K562 (cell line): Measurements from ENCODE around the gene ATF6B. TPM values are rescaled to one million over a fixed set of nuclear protein-coding genes. Genes with fewer than 3 reads are reported as not detected.
A peak's percentile ranks its signal among the peaks of the same experiment; 100 is the strongest.

Experiments used
- ATAC-seq: fragments of 200-7000 bp; cut with Tn5 transposase; 3 replicates; pipeline ENCODE4 v1.9.1; 2020; ENCODE audit warnings: moderate library complexity
- BruUV-seq: library from RNA; stranded (reverse); fragments of 400-500 nt; replicated peaks from 2 replicates; lab custom pipeline; 2021; lab: Mats Ljungman, UMichigan
- CTCF ChIA-PET: fragments of 300-600 bp; formaldehyde crosslinking; extraction: SDS; loops from one replicate; lab custom pipeline; 2021; ENCODE audit warnings: low intra/inter-chr PET ratio; lab: Yijun Ruan, JAX
- POLR2A ChIA-PET: fragments of 300-600, 350-650 bp; sonication (Branson Sonifier 250); formaldehyde crosslinking; extraction: SDS; loops from one replicate; lab custom pipeline; 2021; ENCODE audit warnings: antibody characterized with exemption, inconsistent platforms; lab: Yijun Ruan, JAX
- DNase-seq, 4 experiments: peaks; one replicate each; pipeline versions ENCODE4 v3.0.0 to v3.0.0-alpha.2; 2011 to 2018; ENCODE audit warnings: low spot score in 3 of 4, mixed read lengths in 3 of 4; ENCODE audit errors: extremely low read depth in 1 of 4
- FAIRE-seq: peaks from 2 replicates; lab custom pipeline; 2011; peaks lifted over from hg19 to GRCh38; lab: Jason Lieb, UNC
- H2AFZ ChIP-seq: 2 replicates; pipeline ENCODE4 v1.6.0; 2011; ENCODE audit warnings: low read depth, low read length, control low read depth, inconsistent platforms
- H3K27ac ChIP-seq: fragments of 200-600 bp; 3 replicates; pipeline ENCODE4 v1.8.0; 2011; ENCODE audit warnings: low read depth, mild to moderate bottlenecking, control low read depth, inconsistent platforms, low read length, moderate library complexity, mixed read lengths; ENCODE audit errors: extremely low read depth
- H3K27me3 ChIP-seq, 2 experiments: fragments of 300-600 bp in 1 of 2; 2 replicates in 1 of 2; 3 replicates in 1 of 2; pipeline versions ENCODE4 v1.6.0 to v1.8.0; 2011; ENCODE audit warnings: inconsistent platforms in 2 of 2, low read length in 2 of 2, mild to moderate bottlenecking in 1 of 2, mixed read lengths in 1 of 2, moderate library complexity in 1 of 2; ENCODE audit not compliant: control insufficient read depth in 2 of 2, insufficient read depth in 2 of 2
- H3K36me3 ChIP-seq: fragments of 300-600 bp; 3 replicates; pipeline ENCODE4 v1.8.0; 2011; ENCODE audit warnings: mild to moderate bottlenecking, low read length, inconsistent platforms; ENCODE audit not compliant: control insufficient read depth, insufficient read depth
- H3K4me1 ChIP-seq, 2 experiments: fragments of 200-600 bp in 1 of 2; replicated peaks in 1 of 2; 2 replicates in 1 of 2; 3 replicates in 1 of 2; pipeline versions ENCODE4 v1.5.1 to v1.8.0; 2011; ENCODE audit warnings: inconsistent platforms in 2 of 2, low read length in 2 of 2, mild to moderate bottlenecking in 1 of 2, mixed read lengths in 1 of 2, moderate library complexity in 1 of 2; ENCODE audit not compliant: control insufficient read depth in 2 of 2, insufficient read depth in 2 of 2
- H3K4me2 ChIP-seq: 2 replicates; pipeline ENCODE4 v1.6.1; 2011; ENCODE audit warnings: low read length, control low read depth, inconsistent platforms, mixed read lengths; ENCODE audit not compliant: insufficient read depth
- H3K4me3 ChIP-seq: fragments of 200-600 bp; sonication (generic), shearing (Covaris generic); 2 replicates; pipeline ENCODE4 v1.5.1; 2016; ENCODE audit warnings: control low read depth, inconsistent platforms
- H3K79me2 ChIP-seq: fragments of 200-600 bp; 3 replicates; pipeline ENCODE4 v1.8.0; 2011; ENCODE audit warnings: low read length, inconsistent platforms; ENCODE audit not compliant: control insufficient read depth, insufficient read depth
- H3K9ac ChIP-seq, 2 experiments: 2 replicates each; pipeline versions ENCODE4 v1.6.0 to v1.6.1; 2011; ENCODE audit warnings: low read depth in 2 of 2, low read length in 2 of 2, control low read depth in 1 of 2, inconsistent platforms in 1 of 2, mild to moderate bottlenecking in 1 of 2, mixed read lengths in 1 of 2; ENCODE audit not compliant: insufficient read depth in 1 of 2
- H3K9me1 ChIP-seq: one replicate; pipeline ENCODE4 v1.6.0; 2011; ENCODE audit warnings: inconsistent platforms, mild to moderate bottlenecking, low read length, moderate library complexity; ENCODE audit not compliant: control insufficient read depth, insufficient read depth
- H3K9me3 ChIP-seq: replicated peaks from 2 replicates; pipeline ENCODE4 v1.5.1; 2011; ENCODE audit warnings: low read depth, low read length, inconsistent platforms; ENCODE audit not compliant: control insufficient read depth, insufficient read depth
- H4K20me1 ChIP-seq: replicated peaks from 2 replicates; pipeline ENCODE4 v1.6.1; 2011; ENCODE audit warnings: low read length, inconsistent platforms, mixed read lengths; ENCODE audit not compliant: control insufficient read depth, insufficient read depth
- HDAC2 ChIP-seq: fragments of 450-650 bp; IDR thresholded peaks from 2 replicates; pipeline ENCODE4 v1.6.1; 2016; ENCODE audit warnings: mild to moderate bottlenecking
- TAF9B ChIP-seq: fragments of 450-650 bp; IDR thresholded peaks from 2 replicates; pipeline ENCODE4 v1.6.1; 2018; ENCODE audit warnings: mild to moderate bottlenecking; ENCODE audit not compliant: partially characterized antibody
- ZBTB7A ChIP-seq: IDR thresholded peaks from 2 replicates; pipeline ENCODE4 v1.6.1; 2011; ENCODE audit warnings: low read depth, mild to moderate bottlenecking, low read length, moderate library complexity, borderline replicate concordance; ENCODE audit not compliant: control insufficient read depth
- ZC3H4 ChIP-seq: sonication (generic); formaldehyde crosslinking; IDR thresholded peaks from 2 replicates; pipeline ENCODE4 v1.9.0; 2021; ENCODE audit warnings: missing genetic modification reagents, borderline replicate concordance
- ZFX ChIP-seq: sonication (generic); formaldehyde crosslinking; IDR thresholded peaks from 2 replicates; pipeline ENCODE4 v1.8.0; 2022; ENCODE audit warnings: mild to moderate bottlenecking, missing genetic modification reagents, moderate library complexity
- WGBS: fragments of 100-300 bp; shearing (Covaris generic); methylation state at CpG from one replicate; pipeline ENCODE4 v1.1.6; 2016; ENCODE audit warnings: low coverage, mixed read lengths; ENCODE audit not compliant: insufficient coverage; ENCODE audit errors: missing lambda C conversion rate; 5-methylcytosine and 5-hydroxymethylcytosine counted together
- in situ Hi-C: fragments of 300-500 bp; cut with MboI; formaldehyde crosslinking; loops from 4 replicates; pipeline ENCODE4 v1.15.0; 2018; ENCODE audit warnings: inconsistent platforms, mixed read lengths
- intact Hi-C: fragments of 100-400 bp; cut with micrococcal nuclease; formaldehyde crosslinking; loops from 2 replicates; pipeline ENCODE4 v1.14.2; 2022
- polyA plus RNA-seq, 8 experiments: library from polyadenylated mRNA; depleted of rRNA in 4 of 8; stranded (reverse) in 5 of 8; unstranded in 3 of 8; fragments of >200 nt; fragmentation: Nextera tagmentation in 2 of 8; fragmentation: Illumina TruSeq in 1 of 8; extraction: Ambion mirVana in 2 of 8; extraction: Trizol in 1 of 8; gene quantifications; 2 replicates each; pipeline versions ENCODE4 v1.2.1 to v1.2.3, GENCODE V29; 2011 to 2014; ENCODE audit warnings: inconsistent platforms in 1 of 8, missing spikeins in 1 of 8
- total RNA-seq, 7 experiments: library from RNA; depleted of rRNA in 6 of 7; stranded (reverse); fragments of >200 nt in 6 of 7; fragmentation: Illumina TruSeq in 2 of 7; extraction: Trizol in 2 of 7; gene quantifications; 2 replicates each; pipeline versions ENCODE4 v1.2.1 to v1.2.3, GENCODE V29; 2011 to 2021; ENCODE audit warnings: low replicate concordance in 1 of 7
- TF ChIP-seq, protein P1 (sequence below): fragments of 450-650 bp; IDR thresholded peaks from 2 replicates; pipeline ENCODE4 v1.6.1; 2016; ENCODE audit warnings: mild to moderate bottlenecking, moderate library complexity

ATF6B gene
- total and polyA plus RNA-seq, 9 of the 15 experiments (the other 6 are each of a cell fraction or from before 2014, with no cell fraction given): 20.7 to 131 (median 31.7) TPM

DNA sequence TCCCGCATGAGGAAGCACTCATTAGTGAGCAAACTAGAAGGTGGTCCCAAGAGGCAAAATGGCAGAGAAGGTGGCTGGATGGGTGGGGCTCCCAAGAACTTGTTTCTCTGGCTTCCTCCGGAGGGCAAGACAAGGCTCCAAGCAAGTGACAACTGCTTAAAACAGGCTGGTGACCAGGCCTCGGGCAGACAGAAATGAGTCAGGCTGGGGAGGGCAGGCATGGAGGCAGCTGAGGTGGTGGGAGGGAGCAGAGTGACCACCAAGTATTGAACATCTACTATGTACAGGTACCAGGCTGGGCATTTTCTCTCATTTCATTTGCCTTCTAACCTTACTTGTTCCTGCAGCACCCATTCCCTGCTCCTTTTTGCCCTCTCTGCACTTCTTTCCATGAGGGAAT, 52.3 kb downstream of the ATF6B start:
- ATAC-seq: no peak

More for the DNA sequence above, 52.3 kb downstream of the ATF6B start:
- WGBS: 4% methylated on average over 3 of the region's 3 CpGs
- no peaks in the 10 kb centered on the region for H3K79me2 ChIP-seq
- ChIA-PET CTCF (no interaction called here), POLR2A (interaction anchor here (0.7 to 1.6 kb wide), 2 partner anchors 9 to 621 kb away, joined by 3 read pairs; no protein-coding TSS in a partner anchor)
- H2AFZ ChIP-seq: no peak overlapping the region
- no peaks in the 10 kb centered on the region for H3K9me1 ChIP-seq
- H3K4me1 ChIP-seq: peaks cover 3 to 6% of the 10 kb centered on the region in 2 experiments
- TF ChIP-seq ZFX (CRISPR knock-in tag): 0 out of 2 replicates have a peak, but pooled peaks have one; percentile 24
- TF ChIP-seq TAF9B: no peak
- TF ChIP-seq, protein P1, sequence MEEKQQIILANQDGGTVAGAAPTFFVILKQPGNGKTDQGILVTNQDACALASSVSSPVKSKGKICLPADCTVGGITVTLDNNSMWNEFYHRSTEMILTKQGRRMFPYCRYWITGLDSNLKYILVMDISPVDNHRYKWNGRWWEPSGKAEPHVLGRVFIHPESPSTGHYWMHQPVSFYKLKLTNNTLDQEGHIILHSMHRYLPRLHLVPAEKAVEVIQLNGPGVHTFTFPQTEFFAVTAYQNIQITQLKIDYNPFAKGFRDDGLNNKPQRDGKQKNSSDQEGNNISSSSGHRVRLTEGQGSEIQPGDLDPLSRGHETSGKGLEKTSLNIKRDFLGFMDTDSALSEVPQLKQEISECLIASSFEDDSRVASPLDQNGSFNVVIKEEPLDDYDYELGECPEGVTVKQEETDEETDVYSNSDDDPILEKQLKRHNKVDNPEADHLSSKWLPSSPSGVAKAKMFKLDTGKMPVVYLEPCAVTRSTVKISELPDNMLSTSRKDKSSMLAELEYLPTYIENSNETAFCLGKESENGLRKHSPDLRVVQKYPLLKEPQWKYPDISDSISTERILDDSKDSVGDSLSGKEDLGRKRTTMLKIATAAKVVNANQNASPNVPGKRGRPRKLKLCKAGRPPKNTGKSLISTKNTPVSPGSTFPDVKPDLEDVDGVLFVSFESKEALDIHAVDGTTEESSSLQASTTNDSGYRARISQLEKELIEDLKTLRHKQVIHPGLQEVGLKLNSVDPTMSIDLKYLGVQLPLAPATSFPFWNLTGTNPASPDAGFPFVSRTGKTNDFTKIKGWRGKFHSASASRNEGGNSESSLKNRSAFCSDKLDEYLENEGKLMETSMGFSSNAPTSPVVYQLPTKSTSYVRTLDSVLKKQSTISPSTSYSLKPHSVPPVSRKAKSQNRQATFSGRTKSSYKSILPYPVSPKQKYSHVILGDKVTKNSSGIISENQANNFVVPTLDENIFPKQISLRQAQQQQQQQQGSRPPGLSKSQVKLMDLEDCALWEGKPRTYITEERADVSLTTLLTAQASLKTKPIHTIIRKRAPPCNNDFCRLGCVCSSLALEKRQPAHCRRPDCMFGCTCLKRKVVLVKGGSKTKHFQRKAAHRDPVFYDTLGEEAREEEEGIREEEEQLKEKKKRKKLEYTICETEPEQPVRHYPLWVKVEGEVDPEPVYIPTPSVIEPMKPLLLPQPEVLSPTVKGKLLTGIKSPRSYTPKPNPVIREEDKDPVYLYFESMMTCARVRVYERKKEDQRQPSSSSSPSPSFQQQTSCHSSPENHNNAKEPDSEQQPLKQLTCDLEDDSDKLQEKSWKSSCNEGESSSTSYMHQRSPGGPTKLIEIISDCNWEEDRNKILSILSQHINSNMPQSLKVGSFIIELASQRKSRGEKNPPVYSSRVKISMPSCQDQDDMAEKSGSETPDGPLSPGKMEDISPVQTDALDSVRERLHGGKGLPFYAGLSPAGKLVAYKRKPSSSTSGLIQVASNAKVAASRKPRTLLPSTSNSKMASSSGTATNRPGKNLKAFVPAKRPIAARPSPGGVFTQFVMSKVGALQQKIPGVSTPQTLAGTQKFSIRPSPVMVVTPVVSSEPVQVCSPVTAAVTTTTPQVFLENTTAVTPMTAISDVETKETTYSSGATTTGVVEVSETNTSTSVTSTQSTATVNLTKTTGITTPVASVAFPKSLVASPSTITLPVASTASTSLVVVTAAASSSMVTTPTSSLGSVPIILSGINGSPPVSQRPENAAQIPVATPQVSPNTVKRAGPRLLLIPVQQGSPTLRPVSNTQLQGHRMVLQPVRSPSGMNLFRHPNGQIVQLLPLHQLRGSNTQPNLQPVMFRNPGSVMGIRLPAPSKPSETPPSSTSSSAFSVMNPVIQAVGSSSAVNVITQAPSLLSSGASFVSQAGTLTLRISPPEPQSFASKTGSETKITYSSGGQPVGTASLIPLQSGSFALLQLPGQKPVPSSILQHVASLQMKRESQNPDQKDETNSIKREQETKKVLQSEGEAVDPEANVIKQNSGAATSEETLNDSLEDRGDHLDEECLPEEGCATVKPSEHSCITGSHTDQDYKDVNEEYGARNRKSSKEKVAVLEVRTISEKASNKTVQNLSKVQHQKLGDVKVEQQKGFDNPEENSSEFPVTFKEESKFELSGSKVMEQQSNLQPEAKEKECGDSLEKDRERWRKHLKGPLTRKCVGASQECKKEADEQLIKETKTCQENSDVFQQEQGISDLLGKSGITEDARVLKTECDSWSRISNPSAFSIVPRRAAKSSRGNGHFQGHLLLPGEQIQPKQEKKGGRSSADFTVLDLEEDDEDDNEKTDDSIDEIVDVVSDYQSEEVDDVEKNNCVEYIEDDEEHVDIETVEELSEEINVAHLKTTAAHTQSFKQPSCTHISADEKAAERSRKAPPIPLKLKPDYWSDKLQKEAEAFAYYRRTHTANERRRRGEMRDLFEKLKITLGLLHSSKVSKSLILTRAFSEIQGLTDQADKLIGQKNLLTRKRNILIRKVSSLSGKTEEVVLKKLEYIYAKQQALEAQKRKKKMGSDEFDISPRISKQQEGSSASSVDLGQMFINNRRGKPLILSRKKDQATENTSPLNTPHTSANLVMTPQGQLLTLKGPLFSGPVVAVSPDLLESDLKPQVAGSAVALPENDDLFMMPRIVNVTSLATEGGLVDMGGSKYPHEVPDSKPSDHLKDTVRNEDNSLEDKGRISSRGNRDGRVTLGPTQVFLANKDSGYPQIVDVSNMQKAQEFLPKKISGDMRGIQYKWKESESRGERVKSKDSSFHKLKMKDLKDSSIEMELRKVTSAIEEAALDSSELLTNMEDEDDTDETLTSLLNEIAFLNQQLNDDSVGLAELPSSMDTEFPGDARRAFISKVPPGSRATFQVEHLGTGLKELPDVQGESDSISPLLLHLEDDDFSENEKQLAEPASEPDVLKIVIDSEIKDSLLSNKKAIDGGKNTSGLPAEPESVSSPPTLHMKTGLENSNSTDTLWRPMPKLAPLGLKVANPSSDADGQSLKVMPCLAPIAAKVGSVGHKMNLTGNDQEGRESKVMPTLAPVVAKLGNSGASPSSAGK: no peak
- TF ChIP-seq ZBTB7A: 0 out of 2 replicates have a peak, but pooled peaks have one; percentile 18
- no peak for TF ChIP-seq HDAC2
- 0 out of 2 replicates have a peak, but pooled peaks have one; percentile 36 for TF ChIP-seq ZC3H4 (CRISPR knock-in tag)
- H3K9ac ChIP-seq: no peak overlapping the region
- intact Hi-C loops: no loop called here
- no peaks in the 10 kb centered on the region for H3K9me3 ChIP-seq
- no TSS peak for BruUV-seq
- in situ Hi-C loops: no loop called here
- H3K4me2 ChIP-seq: no peak overlapping the region
- no peak overlapping the region for H3K4me3 ChIP-seq
- no peak for FAIRE-seq
- no peak overlapping the region for H3K27ac ChIP-seq
- DNase-seq: no peak
- H3K36me3 ChIP-seq: no peaks in the 10 kb centered on the region
- H3K27me3 ChIP-seq: peaks cover 36 to 52% of the 10 kb centered on the region in 2 experiments
- no peaks in the 10 kb centered on the region for H4K20me1 ChIP-seq
